Right renal cortex interstitium (tissue), 3 donors: ENCODE results near the gene NUTM2A. TPM values are rescaled to one million over a fixed set of nuclear protein-coding genes. Genes with fewer than 3 reads are reported as not detected.
"Not testable (repeated sequence)": the region's sequence is repeated elsewhere in the genome, so short reads cannot be mapped to it uniquely, and the experiment has no call there.

Experiments used
- DNase-seq, 3 donors: peaks; one replicate each; pipeline ENCODE4 v3.0.0-alpha.2; 2013; ENCODE audit warnings: low read depth in 3 of 3, low spot score in 2 of 3
- polyA plus RNA-seq, 3 donors: library from polyadenylated mRNA; unstranded; fragments of 120-200 nt; gene quantifications; one replicate each; pipeline ENCODE4 v1.2.1, GENCODE V29; 2013; ENCODE audit not compliant: insufficient read length in 3 of 3

Gene NUTM2A
- 1 to 10 TPM; 1.9 to 4.0 (median 3.7) TPM for polyA plus RNA-seq

- not testable (repeated sequence) for DNase-seq
These were observed at the start of gene NUTM2A for GRCh38 chr10:87225148-87225547. NUTM2A (plus strand) TSS chr10:87225448; CDS start chr10:87225831, 383 bp downstream.

DNA sequence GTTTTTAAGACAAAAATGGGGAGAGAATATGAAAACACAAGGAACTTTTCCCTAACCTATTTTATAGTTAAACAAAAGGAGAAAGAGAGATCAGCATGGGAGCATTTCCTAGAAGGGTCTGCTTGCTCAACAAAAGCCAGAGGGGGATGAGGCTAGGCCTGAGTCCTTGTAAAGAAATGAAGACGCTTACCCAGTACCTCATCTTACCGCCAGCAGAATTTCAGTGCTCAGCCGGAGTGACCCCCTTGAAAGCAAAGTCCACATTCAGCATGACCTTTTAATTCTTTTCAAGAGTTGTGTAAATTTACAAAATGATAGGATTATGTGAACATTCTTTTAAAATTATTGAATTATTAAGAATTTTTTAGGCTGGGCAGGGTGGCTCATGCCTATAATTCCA is 47.7 kb upstream of the NUTM2A start:
- not testable (repeated sequence) for DNase-seq

GRCh38 chr10:87184421-87184820 is 40.8 kb upstream of the NUTM2A start:
- DNase-seq, result not testable (repeated sequence)

DNA sequence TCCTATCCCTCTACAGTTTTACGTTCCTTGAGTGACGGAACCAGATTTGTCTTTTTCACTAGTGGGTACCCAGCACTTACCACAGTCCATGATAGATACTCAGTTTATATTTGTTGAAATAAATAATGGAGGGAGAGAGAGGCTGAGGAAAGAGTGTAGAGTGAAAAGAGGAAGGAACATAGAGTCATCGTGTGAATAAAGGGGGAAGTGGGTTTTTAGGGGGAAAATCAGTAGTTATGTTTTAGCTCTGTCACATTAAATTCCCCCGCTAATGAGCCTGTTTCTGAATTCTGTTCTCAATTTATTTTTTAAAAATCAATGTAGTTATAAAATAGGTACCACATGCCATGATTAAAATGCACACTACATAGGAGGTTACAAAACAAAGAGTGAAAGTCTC is 39.2 kb upstream of the NUTM2A start:
- DNase-seq, result not testable (repeated sequence)

DNA sequence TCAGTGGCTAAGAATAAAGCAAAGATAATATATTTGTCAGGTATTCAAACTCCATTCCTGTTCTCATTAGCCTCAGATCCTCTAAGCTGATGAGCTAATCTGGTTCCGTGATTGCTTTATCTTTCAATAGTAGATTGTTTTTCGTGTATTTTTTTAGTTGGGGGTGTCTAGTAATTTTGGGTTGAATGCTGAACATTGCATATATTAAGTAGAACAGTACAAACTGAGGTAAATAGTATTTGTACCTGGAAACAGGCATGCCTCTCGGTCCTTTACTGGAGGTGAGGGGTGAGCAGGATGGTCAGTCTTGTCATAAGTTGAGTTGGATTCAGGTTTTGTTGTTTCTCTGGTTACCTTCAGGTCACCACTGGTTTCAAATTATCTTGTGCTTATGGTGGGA is 37.7 kb upstream of the NUTM2A start:
- DNase-seq, result not testable (repeated sequence)

DNA sequence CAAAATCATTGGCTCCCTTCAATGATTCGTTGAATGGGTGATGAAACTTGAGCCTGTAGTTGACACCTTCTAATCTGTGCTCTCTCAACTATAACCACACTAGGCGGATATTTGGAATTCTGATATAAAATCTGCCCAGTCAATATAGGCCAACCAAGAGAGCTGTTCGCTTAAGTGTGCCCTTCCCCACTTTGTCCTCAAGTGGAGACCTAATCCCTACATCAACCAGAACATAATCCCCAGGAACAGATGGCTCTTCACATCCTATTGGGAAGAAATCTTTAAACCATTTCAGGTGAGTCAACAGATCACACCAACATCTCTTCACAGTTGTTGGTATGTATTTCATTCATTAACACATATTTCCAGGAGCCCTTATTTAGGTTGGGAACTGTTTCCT is 33.4 kb upstream of the NUTM2A start:
- DNase-seq, result not testable (repeated sequence)

DNA sequence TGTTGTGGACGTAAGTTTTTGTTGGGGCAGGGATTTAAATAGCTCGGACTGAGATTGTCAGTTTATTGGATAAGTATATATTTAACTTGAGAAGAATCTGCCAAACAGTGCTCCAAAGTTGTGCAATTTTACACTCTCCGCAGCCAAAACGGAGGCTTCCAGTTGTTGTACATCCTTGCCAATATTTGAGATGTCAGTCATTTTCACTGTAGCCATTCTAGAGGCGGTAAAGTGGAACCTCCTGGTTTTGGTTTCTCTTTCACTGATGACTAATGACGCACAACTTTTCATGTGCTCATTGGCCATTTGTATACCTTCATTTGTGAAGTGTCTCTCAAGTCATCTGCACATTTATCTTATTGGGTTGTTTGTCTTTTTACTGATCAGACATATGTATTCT is 24.3 kb upstream of the NUTM2A start:
- not testable (repeated sequence) for DNase-seq

GRCh38 chr10:87204801-87205200 is 20.4 kb upstream of the NUTM2A start:
- not testable (repeated sequence) for DNase-seq

- DNase-seq, result not testable (repeated sequence)
These were observed 18.3 kb upstream of the NUTM2A start for GRCh38 chr10:87206922-87207321.

- not testable (repeated sequence) for DNase-seq
These were observed 14.9 kb upstream of the NUTM2A start for GRCh38 chr10:87210309-87210708.

- DNase-seq, result not testable (repeated sequence)
These were observed 13.4 kb upstream of the NUTM2A start for GRCh38 chr10:87211848-87212247.

DNA sequence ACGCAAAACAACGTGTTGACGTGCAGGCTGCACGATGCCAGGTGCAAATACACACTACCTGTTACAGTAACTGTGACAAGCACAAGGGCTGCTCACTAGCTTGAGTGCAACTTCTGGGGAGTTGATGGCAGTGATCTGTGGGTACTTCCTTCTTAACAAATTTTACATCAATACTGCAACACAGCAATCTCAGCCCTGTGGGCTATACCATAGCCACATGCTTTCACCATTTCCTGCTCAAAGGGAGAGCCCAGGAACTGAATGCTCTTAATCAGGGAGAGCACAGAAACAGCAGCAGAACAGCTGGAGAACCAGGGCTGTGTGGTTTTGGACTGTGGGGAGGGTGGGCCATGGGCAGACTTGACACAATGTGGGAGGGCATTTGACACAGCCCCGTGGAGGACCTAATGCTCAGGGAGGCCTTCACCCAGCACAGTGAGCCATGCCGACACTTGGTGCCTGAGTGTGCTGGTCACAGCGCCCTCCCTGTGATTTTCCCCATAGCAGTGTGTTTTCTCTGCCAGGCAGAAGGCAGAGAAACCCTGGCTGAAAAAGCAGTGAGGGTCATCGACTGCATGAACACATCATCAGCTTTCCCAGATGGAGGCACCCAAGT is 12.0 kb upstream of the NUTM2A start:
- DNase-seq, result not testable (repeated sequence)

DNA sequence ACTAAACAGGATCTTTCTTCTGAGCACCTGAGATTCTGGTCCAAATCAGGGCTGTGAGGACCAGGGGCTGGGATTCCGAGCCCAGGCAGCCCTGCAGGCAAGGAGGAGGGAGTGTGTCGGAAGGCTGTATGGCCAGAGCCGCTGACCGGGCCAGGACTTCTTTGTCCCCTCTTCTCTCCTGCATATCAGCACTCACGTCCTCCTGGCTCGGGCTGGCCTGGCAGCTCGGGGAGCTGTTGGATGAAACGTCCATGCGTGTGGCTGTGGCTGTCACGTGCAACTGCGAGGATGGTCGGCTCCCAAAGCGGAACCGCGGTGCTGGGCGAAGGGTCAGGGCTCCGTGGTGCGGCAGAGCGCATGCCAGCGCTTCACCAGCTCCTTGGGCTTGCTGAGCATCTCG is 11.4 kb upstream of the NUTM2A start:
- not testable (repeated sequence) for DNase-seq

DNA sequence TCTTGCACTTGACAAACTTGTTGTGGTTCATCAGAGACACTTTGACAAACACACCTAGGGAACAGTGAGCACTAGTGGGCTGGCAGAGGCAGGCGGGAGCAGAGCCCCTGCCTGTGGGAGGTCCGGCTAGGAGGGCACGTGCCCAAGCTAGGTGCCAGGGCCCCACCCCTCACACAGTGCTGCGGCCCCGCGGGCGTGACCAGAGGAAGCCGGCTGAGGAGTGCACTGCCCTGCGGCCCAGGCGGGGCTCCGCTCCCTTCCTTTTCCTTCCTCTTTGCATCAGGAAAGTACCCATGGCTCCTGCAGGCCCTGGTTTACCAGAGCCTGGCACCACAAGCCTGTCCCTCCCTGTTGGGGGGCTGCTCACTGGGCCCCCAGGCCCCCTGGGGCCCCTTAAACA is 9.1 kb upstream of the NUTM2A start:
- not testable (repeated sequence) for DNase-seq

DNA sequence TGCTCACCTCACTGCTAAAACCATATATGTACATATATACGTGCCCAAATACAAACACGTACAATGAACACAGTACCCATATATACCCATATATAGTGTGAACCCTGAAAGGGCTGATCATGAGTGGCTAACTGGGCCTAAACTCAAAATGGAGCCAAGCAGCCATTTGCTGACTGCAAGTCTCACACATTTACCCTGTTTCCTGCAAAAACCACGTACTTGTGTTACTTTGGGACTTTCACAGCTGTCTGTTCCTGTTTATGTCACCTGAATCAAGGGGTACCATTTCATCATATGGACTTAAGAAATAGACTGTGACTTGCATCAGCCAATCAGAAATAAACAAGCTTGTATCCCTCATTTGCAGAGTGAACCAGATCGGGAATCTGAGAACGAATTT is 5.9 kb upstream of the NUTM2A start:
- DNase-seq, result not testable (repeated sequence)

- DNase-seq, result not testable (repeated sequence)
These were observed 2.5 kb upstream of the NUTM2A start for GRCh38 chr10:87222789-87223188.

DNA sequence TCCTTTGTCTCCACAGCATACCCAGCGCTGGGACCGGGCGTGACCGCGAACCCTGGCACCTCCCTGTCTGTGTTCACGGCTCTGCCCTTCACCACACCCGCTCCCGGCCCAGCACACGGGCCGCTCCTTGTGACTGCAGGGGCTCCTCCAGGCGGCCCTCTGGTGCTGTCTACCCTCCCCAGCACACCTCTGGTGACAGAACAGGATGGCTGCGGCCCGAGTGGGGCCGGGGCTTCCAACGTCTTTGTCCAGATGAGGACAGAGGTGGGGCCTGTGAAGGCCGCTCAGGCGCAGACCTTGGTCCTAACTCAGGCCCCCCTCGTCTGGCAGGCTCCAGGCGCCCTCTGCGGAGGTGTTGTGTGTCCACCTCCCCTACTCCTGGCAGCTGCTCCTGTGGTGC is 3.0 kb downstream of the NUTM2A start:
- not testable (repeated sequence) for DNase-seq

GRCh38 chr10:87229211-87229610 is 4.0 kb downstream of the NUTM2A start:
- DNase-seq, result not testable (repeated sequence)

DNA sequence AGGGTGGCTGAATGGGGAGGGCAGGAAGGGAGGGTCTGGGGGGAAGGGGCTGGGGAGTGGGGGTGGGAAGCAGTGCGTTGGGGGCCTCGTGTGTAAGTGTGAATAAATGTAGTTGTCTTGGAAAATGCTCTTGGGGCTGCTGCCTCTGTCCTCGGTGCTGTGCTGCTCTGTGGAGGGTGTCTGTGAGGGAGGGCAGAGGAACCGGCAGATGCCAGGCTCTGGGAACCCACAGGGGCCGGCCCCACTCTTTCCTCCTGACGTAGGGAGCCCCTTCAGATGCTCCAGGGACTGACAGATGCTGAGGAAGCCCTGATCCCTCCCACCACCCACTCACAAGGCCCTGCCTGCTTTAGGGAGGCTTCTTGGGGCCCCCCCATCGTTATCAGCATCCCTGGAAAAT is 9.6 kb downstream of the NUTM2A start:
- not testable (repeated sequence) for DNase-seq

DNA sequence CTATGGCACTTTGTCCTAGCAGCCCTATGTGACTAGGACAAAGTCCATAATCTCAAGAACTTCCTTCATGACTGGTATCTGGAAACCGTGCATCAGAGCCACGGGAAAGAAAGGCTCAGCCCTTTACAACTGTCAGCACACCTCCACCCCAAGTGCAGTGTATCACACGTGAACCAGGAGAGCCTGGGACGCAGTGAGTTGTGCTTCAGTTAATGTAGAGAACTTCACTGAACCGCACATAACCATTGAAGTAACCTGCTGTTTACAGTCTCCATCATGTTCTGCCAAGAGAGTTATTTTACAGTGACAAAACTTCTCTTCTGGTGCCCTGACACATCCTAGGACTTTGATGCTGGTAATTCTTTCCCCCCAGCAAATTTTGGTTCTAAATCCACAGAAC is 12.0 kb downstream of the NUTM2A start:
- DNase-seq, result not testable (repeated sequence)

DNA sequence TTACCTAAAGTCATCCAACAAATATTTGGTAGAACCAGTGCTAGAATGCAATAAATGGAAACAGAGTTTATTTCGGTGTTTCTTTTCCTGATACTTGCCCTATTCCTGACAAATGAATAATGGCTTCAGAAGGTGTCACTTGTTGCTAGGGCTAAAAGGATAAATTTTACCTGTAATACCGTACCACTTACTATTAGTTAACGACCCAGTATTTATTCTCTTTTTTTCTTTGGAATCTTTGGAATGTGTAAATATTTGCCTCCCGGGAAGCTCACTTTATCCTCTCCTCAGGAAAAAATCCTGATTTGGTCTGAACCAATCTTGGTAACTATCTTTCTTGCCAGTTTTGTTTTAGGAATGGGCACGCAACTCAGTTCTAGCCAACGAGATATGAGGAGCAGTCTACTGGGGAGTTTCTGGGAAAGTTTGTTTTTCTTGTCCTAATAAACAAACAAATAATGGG is 14.1 kb downstream of the NUTM2A start:
- not testable (repeated sequence) for DNase-seq

DNA sequence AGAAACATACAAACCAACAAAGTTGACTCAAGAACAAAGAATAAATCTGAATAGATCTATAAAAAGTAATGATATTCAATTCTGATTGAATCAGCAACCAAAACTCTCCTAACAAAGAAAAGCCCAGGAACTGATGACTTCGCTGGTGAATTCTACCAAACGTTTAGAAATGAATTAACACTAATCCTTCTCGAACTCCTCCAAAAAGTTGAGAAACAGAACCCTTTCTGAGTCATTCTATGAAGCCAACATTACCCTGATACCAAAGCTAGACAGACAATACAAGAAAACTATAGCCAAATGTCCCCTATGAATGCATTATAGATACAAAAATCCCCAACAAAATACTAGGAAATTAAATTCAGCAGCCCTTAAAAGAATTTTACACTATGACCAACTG is 16.9 kb downstream of the NUTM2A start:
- DNase-seq, result not testable (repeated sequence)

GRCh38 chr10:87247335-87247734 is 22.1 kb downstream of the NUTM2A start:
- not testable (repeated sequence) for DNase-seq
